A673 (cell line): Measurements from ENCODE around the gene NAIF1. TPM values are rescaled to one million over a fixed set of nuclear protein-coding genes. Genes with fewer than 3 reads are reported as not detected.

Experiments used
- BruUV-seq: library from RNA; stranded (reverse); fragments of 400-500 nt; replicated peaks from 2 replicates; lab custom pipeline; 2021; lab: Mats Ljungman, UMichigan
- CTCF ChIA-PET: fragments of 300-600 bp; sonication (Branson Sonifier 250); formaldehyde crosslinking; loops from one replicate; lab custom pipeline; 2022; ENCODE audit warnings: antibody characterized with exemption; lab: Charles Lee
- POLR2A ChIA-PET: fragments of 300-600 bp; sonication (Branson Sonifier 250); formaldehyde crosslinking; loops from one replicate; lab custom pipeline; 2022; ENCODE audit warnings: antibody characterized with exemption; ENCODE audit not compliant: low non-redundant PET; lab: Charles Lee
- DNase-seq: peaks from one replicate; pipeline ENCODE4 v3.0.0-alpha.2; 2015; ENCODE audit warnings: low spot score
- H3K27ac ChIP-seq: fragments of 200-600 bp; sonication (generic); 2 replicates; pipeline ENCODE4 v1.5.1; 2016; ENCODE audit warnings: mixed run types, low read depth, mild to moderate bottlenecking, mixed read lengths, antibody characterized with exemption, low read length; ENCODE audit not compliant: poor library complexity, severe bottlenecking
- H3K27me3 ChIP-seq: fragments of 200-600 bp; sonication (generic); replicated peaks from 2 replicates; pipeline ENCODE4 v1.6.1; 2017; ENCODE audit warnings: mixed run types, low read depth, mild to moderate bottlenecking, mixed read lengths, antibody characterized with exemption, low read length; ENCODE audit not compliant: insufficient read depth, poor library complexity
- H3K36me3 ChIP-seq: fragments of 200-600 bp; sonication (generic); 2 replicates; pipeline ENCODE4 v1.6.1; 2016; ENCODE audit warnings: mixed run types, mild to moderate bottlenecking, mixed read lengths, antibody characterized with exemption, low read length; ENCODE audit not compliant: insufficient read depth, poor library complexity, severe bottlenecking
- H3K4me1 ChIP-seq: fragments of 200-600 bp; sonication (generic); 2 replicates; pipeline ENCODE4 v1.6.1; 2017; ENCODE audit warnings: mixed run types, mild to moderate bottlenecking, mixed read lengths, antibody characterized with exemption, low read length; ENCODE audit not compliant: insufficient read depth, poor library complexity, severe bottlenecking
- H3K4me3 ChIP-seq: fragments of 200-600 bp; sonication (generic); 2 replicates; pipeline ENCODE4 v1.5.1; 2016; ENCODE audit warnings: low read depth, mixed run types, mild to moderate bottlenecking, mixed read lengths, low read length; ENCODE audit not compliant: poor library complexity, severe bottlenecking
- H3K9me3 ChIP-seq: fragments of 200-600 bp; sonication (generic); 2 replicates; pipeline ENCODE4 v1.6.1; 2016; ENCODE audit warnings: mixed run types, low read depth, mild to moderate bottlenecking, mixed read lengths, antibody characterized with exemption, low read length; ENCODE audit not compliant: poor library complexity, severe bottlenecking
- EZH2 ChIP-seq: fragments of 200-600 bp; sonication (generic); IDR thresholded peaks from 2 replicates; pipeline ENCODE4 v1.6.1; 2017; ENCODE audit warnings: borderline replicate concordance, low read depth, mild to moderate bottlenecking, mixed read lengths, antibody characterized with exemption, low read length; ENCODE audit not compliant: poor library complexity, severe bottlenecking
- intact Hi-C: fragments of 100-400 bp; cut with micrococcal nuclease; formaldehyde crosslinking; loops from one replicate; pipeline ENCODE4 v1.10.0; 2022; ENCODE audit not compliant: unreplicated experiment
- total RNA-seq: library from RNA; stranded (reverse); gene quantifications from 2 replicates; pipeline ENCODE4 v1.2.3, GENCODE V29; 2021
- TF ChIP-seq, protein P1 (sequence below): fragments of 300-800, 200-600 bp; sonication (generic); conservative IDR thresholded peaks from 2 replicates; pipeline ENCODE4 v1.5.1; 2017; ENCODE audit warnings: low read depth, mild to moderate bottlenecking, antibody characterized with exemption, low read length, moderate library complexity, mixed read lengths

The NAIF1 gene
- total RNA-seq, 1 experiment from 2014 or later: 9.3 TPM

DNA sequence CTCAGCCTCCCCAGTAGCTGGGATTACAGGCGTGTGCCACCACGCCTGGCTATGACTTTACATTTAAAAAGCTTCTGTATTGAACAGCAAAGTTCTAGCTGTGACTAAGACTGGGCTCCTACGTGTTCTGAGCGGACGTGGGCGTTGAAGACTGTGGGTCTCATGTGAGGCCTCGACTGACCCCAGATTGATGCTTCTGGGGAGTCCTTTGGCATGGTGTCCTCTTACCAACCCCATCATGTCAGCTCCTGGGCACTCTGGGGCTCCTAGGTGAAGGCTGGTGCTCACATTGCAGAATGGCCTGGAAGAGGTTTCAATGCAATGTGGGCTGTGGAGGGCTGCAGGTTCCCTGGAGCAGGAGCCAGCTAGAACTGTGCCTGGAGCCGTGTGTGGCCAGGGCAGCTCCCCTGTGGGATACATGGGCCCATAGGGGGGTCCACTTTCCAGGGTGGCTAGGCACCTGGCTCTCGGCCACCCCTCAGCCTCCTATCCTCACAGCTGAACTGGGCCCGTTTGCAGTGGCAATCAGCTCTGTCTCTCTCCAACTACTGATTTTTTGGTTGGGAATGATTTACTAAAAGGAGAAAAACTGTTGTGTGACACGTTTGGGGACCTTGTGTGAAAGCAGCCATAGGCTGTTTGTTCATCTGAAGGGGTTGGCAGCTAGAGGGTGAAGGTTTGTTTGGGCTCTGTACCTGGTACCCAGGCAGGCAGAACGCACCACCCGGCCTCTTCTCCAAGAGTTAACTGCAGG lies 30.6 kb upstream of the NAIF1 start:
- ChIA-PET POLR2A (no interaction called here), CTCF (no interaction called here)
- DNase-seq: no peak
- intact Hi-C loops: no loop called here
- no peaks in the 10 kb centered on the region for H3K9me3 ChIP-seq
- TF ChIP-seq EZH2: no peak
- TF ChIP-seq, protein P1, sequence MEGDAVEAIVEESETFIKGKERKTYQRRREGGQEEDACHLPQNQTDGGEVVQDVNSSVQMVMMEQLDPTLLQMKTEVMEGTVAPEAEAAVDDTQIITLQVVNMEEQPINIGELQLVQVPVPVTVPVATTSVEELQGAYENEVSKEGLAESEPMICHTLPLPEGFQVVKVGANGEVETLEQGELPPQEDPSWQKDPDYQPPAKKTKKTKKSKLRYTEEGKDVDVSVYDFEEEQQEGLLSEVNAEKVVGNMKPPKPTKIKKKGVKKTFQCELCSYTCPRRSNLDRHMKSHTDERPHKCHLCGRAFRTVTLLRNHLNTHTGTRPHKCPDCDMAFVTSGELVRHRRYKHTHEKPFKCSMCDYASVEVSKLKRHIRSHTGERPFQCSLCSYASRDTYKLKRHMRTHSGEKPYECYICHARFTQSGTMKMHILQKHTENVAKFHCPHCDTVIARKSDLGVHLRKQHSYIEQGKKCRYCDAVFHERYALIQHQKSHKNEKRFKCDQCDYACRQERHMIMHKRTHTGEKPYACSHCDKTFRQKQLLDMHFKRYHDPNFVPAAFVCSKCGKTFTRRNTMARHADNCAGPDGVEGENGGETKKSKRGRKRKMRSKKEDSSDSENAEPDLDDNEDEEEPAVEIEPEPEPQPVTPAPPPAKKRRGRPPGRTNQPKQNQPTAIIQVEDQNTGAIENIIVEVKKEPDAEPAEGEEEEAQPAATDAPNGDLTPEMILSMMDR: no peak
- H3K27ac ChIP-seq: peak overlapping the region; percentile 80
- H3K4me3 ChIP-seq: no peak overlapping the region
- BruUV-seq: no TSS peak
- peaks cover 51% of the 10 kb centered on the region for H3K4me1 ChIP-seq
- H3K27me3 ChIP-seq: no peaks in the 10 kb centered on the region
- H3K36me3 ChIP-seq: peaks cover 19% of the 10 kb centered on the region

DNA sequence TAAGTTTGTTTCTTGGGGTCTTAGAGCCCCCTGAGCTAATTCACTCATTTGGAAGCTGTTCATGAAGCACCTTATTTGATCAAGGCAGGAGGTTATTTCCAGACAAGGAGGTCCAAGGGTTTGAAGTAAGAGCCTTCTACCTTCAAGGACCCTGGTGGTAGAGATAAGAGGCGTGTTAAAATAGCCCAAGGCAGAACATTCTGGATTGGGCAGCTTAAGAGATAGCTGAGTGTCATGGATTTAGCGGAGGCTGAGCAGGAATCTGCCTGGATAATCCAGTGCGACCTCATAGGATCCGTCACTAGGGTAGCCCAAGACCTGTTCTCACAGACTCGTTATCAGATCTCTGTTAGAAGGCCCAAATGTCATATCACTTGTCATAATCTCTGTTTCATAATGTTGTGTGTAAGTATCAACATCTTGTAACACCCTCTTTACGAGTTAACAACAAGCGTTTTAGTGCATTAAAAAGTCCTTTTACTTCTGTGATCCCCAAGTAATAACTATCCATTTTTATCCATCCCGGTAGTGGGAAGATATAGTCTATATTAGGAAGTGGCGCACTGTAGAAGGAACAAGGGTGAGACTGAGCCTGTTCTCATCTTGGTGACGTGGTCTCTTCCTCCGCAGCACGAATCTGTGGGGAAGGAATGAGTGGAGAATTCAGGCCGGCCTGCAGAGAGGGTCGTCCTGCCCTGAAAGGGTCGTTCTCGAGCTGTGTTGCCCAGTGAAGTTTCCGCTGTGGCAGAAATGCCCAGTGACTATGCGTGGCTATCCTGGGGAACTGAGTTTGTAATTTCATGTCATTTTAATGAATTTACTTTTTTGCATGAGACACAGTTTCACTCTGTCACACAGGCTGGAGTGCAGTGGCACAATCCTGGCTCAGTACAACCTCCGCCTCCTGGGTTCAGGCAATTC lies 29.8 kb upstream of the NAIF1 start:
- Histone ChIP-seq H3K9me3 (no peaks in the 10 kb centered on the region), H3K36me3 (peaks cover 11% of the 10 kb centered on the region), H3K4me1 (peaks cover 60% of the 10 kb centered on the region), H3K27me3 (no peaks in the 10 kb centered on the region), H3K27ac (peak overlapping the region; percentile 80), H3K4me3 (no peak overlapping the region)
- TF ChIP-seq, protein P1: no peak
- no peak for TF ChIP-seq EZH2
- intact Hi-C loops: no loop called here
- ChIA-PET POLR2A (no interaction called here), CTCF (no interaction called here)
- no peak for DNase-seq
- BruUV-seq: no TSS peak

DNA sequence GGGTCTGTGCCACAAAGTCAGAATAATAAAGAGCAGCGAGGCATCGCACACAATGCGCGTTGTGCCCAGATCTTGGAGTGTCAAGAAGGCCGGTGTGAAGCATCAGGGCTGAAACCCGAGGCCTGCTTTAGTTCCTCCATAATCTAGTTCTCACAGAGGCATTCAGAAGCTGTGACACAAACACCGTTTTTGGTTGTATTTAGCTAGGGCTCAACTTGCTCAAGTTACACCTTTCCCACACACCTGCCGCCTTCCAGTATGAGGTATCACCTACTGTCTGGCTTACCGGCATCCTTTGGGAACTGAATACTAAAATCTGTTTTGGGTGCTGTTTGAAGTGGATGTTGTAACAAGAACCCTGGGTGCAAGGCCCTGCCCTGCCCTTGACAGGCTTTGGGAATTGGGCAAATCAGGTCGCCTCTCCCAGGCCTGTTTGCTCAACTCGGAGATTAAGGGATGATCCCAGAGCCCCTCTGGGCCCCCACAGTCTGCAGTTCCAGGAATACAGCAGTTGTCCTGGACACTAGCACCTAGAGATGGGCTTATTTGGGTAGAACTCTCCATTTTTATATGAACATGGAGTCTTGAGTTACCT lies 27.9 kb upstream of the NAIF1 start:
- no TSS peak for BruUV-seq
- CTCF ChIA-PET: no interaction called here
- H3K27me3 ChIP-seq: no peaks in the 10 kb centered on the region
- H3K4me1 ChIP-seq: peaks cover 69% of the 10 kb centered on the region
- H3K4me3 ChIP-seq: peak overlapping the region; percentile 2
- no peak for DNase-seq
- no peaks in the 10 kb centered on the region for H3K9me3 ChIP-seq
- intact Hi-C loops: no loop called here
- TF ChIP-seq EZH2: no peak
- no peaks in the 10 kb centered on the region for H3K36me3 ChIP-seq
- POLR2A ChIA-PET: no interaction called here
- peak overlapping the region; percentile 63 for H3K27ac ChIP-seq
